Skeletal muscle tissue (tissue), 4 donors: ENCODE data around the gene RAD51AP1. TPM values are rescaled to one million over a fixed set of nuclear protein-coding genes. Genes with fewer than 3 reads are reported as not detected.

Experiments used
- H3K27ac ChIP-seq: one replicate; pipeline ENCODE4 v1.7.0; 2013; ENCODE audit warnings: mild to moderate bottlenecking, low read depth, low read length, inconsistent platforms
- H3K27me3 ChIP-seq, 3 donors: one replicate each; pipeline ENCODE4 v1.7.0; 2013; ENCODE audit warnings: low read length in 3 of 3; ENCODE audit not compliant: control insufficient read depth in 3 of 3, insufficient read depth in 3 of 3
- H3K36me3 ChIP-seq, 3 donors: one replicate each; pipeline ENCODE4 v1.7.0; 2013; ENCODE audit warnings: low read length in 3 of 3; ENCODE audit not compliant: control insufficient read depth in 3 of 3, insufficient read depth in 3 of 3
- H3K4me1 ChIP-seq, 3 donors: one replicate each; pipeline ENCODE4 v1.7.0; 2013; ENCODE audit warnings: low read length in 3 of 3, mild to moderate bottlenecking in 3 of 3; ENCODE audit not compliant: control insufficient read depth in 3 of 3, insufficient read depth in 3 of 3
- H3K4me3 ChIP-seq, 3 donors: one replicate each; pipeline ENCODE4 v1.7.0; 2013; ENCODE audit warnings: low read length in 3 of 3
- H3K9ac ChIP-seq, 3 donors: one replicate each; pipeline ENCODE4 v1.7.0; 2013; ENCODE audit warnings: low read length in 3 of 3, mild to moderate bottlenecking in 3 of 3, moderate library complexity in 2 of 3, low read depth in 1 of 3
- H3K9me3 ChIP-seq, 3 donors: one replicate each; pipeline ENCODE4 v1.7.0; 2013; ENCODE audit warnings: low read length in 3 of 3; ENCODE audit not compliant: control insufficient read depth in 3 of 3
- total RNA-seq: library from RNA; depleted of rRNA; stranded (reverse); fragments of >200 nt; gene quantifications from one replicate; pipeline ENCODE4 v1.2.3, GENCODE V29; 2014
- donor health status: Osteomylitis.

Gene RAD51AP1
- total RNA-seq, 1 donor from 2014 or later: 4.2 TPM

DNA sequence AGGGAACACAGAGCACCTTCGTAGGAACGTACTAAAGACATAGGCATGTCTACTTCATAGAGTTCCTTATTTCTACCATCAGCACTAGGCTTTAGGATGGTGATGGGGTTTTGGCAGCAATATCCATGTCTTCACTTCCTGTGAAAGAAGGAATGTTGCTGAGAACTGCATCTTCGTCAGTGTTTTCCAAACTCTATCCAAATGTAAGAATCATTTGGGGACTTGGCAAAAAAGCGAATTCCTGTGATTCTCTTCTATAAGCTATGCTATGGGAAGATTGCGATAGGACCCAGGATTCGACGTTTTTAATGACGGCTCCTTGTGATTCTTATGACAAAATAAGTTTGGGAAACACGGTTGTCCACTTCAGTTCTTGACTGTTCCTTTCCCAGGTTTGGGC is 70.4 kb downstream of the RAD51AP1 start:
- Histone ChIP-seq H3K36me3 (peaks cover 8 to 42% (median 29%) of the 10 kb centered on the region in 3 donors), H3K4me3 (no peak overlapping the region), H3K4me1 (peaks cover 0 to 3% (median 0%) of the 10 kb centered on the region in 3 donors), H3K27me3 (no peaks in the 10 kb centered on the region), H3K9ac (no peak overlapping the region), H3K27ac (no peak overlapping the region), H3K9me3 (no peaks in the 10 kb centered on the region)

Other genes starting within 250 kb of the RAD51AP1 start
- gene TIGAR, start 217.7 kb upstream of the RAD51AP1 start, total RNA-seq: 3.1 TPM
- under 0.01 TPM for gene FGF23, start 159.2 kb upstream of the RAD51AP1 start, total RNA-seq
- gene FGF6, start 93.1 kb upstream of the RAD51AP1 start, total RNA-seq: 16.2 TPM
- 13.6 TPM for gene DYRK4, start 23.3 kb downstream of the RAD51AP1 start, total RNA-seq
- 1.0 TPM for gene AKAP3, start 110.2 kb downstream of the RAD51AP1 start, total RNA-seq
- 38.6 TPM for gene NDUFA9, start 110.2 kb downstream of the RAD51AP1 start, total RNA-seq
- gene GALNT8, start 181.5 kb downstream of the RAD51AP1 start, total RNA-seq: 5.2 TPM